Effector CD8-positive, alpha-beta T cell (primary cell): ENCODE data around the gene TUBA4A.
A peak's percentile ranks its signal among the peaks of the same experiment; 100 is the strongest.
"Not testable (repeated sequence)": the region's sequence is repeated elsewhere in the genome, so short reads cannot be mapped to it uniquely, and the experiment has no call there.

Source experiments
- DNase-seq: peaks from one replicate; lab custom pipeline; 2025; lab: John Stamatoyannopoulos, UW
- total RNA-seq, 4 experiments: gene quantifications; one replicate each; lab custom pipeline; 2026; lab: John Stamatoyannopoulos, UW

TUBA4A gene
- total RNA-seq, result 89.4 to 205 (median 133) reads per million in 4 experiments

DNA sequence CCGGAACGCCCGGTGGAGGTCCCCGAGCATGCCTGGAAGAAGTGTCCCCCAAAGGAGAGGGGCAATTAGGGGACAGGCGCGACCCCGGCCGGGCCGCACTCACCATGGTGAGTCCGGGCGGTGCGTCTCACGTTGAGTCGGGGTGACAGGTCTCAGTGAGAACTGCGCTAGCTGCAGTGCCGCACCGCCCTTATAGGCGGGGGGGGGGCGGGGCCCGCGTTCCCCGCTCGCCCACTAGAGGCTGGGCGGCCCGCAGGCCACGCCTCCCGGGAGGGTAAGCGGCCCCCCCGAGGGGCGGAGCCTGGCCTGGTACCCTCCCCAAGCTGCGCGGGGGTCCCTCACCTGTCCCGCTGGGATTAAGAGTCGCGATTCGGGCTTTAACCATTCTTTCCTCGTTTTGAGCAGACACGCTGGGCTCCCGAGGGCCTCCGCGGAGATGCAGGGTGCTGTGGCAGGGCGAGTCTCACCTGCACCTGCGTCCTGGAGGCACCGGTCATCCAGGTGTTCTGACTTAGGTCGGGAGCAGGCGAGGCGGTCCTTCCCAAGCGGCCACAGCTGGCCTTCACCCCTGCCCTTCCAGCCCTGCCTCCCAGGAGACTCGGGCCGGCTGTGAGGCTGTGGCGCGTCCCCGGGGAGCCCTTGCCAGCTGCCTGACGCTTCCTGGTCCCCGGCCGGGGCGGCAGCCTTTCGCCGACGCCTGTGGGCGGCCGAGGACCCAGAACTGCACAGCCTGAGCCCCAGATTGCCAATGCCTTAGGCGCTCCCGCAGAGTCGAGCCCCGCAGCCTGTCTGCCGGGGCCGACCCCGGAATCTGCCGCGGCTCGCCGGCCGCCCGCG lies at the start of gene TUBA4A:
TSS of gene TUBA4A (minus strand) at position 166 of the 837 bp plus-strand sequence. CDS start at position 106, 60 bp downstream.
- DNase-seq, result peak; percentile 93

DNA sequence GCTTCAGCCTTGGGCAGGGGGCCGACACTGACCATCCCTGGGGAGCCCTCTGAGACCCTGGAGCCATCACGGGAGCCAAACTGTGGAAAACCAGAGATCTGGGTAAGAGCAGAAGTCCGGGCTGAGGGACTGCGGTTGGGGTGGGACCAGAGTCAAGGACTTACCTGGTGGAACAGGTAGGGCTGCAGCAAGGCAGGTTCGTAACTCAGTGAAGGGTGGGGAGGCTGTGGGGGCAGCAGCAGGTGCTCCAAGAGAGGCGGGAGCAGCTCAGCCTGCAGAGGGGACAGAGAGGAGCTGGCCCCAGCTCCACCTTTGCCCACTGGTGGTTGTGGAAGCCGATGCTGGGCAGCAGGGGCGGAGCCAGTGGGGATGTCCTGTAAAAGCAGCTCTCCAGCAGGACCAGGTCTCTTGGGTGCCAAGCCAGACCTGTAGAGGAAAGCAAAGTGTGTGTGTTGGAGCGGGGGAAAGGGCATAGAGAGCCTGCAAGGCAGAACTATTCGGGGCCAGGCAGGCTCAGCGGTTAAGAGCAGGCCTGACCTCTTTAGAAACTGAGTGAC lies 48.8 kb upstream of the TUBA4A start:
- no peak for DNase-seq

DNA sequence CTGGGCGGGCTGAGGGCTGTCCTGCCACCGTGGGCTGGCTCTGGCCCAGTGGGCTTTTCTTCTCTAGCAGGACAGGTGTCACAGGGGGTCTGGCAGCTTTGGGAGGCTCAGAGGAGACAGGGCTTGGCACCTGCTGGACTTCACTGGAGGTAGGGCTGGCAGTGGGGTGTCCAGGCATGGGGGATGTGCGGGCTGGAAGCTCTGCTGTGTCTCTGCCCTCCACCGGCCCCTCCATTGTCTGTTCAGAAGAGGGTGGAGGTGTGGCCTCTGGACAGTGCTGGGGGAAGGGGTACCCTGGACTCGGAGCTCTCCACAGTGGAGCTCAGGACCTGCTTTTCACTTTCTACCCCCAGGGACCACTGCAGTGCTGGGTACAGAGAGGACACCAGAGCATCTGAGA lies 46.3 kb upstream of the TUBA4A start:
- no peak for DNase-seq

DNA sequence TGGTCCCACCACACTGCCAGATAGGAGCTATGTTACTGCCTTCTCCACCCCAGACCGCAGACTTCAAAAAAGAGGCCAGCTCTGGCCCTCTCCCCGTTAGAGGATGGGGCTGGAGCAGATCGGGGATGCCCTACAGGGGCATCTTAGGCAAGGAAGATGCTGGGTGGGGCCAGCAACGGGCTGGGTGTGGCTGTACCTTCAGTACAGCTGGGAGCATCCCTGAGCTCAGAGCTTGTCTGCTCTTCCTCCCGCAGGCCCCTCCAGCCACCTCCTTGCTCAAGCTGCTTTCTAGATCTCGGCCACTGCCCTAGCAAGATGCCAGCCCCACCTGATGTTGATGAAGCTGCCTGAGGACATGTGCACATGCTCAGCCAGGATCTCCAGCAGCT lies 45.6 kb upstream of the TUBA4A start:
- DNase-seq, result no peak

DNA sequence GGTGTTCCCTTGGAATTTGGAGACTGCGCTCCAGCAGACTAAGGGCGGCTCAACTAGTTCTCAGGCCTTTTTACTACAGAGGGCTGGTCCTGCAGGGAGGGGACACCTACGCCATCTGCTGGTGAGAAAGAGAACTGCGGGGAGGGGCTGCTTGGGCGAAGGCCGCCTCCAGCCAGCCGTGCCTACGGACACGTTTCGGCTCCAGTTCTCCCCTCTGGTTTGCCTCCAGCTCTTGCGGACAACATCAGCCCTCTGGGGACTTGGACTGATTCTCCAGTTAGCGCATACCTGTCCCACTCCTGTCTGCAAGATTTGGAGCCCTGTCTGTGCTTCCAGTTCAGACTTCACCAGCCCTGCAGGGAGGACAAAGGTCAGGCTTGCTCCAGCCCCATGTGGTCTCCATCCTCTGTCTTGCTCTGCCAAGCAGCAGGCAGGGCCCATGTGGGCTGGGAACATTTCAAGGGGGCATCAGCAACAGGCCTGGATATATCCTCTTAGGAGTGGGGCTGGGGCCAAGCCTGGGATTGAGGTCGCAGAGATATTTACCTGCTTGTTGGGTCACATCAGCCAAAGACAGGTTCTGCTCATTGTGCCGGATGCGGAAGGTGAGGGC lies 45.1 kb upstream of the TUBA4A start:
- DNase-seq, result peak; percentile 76

DNA sequence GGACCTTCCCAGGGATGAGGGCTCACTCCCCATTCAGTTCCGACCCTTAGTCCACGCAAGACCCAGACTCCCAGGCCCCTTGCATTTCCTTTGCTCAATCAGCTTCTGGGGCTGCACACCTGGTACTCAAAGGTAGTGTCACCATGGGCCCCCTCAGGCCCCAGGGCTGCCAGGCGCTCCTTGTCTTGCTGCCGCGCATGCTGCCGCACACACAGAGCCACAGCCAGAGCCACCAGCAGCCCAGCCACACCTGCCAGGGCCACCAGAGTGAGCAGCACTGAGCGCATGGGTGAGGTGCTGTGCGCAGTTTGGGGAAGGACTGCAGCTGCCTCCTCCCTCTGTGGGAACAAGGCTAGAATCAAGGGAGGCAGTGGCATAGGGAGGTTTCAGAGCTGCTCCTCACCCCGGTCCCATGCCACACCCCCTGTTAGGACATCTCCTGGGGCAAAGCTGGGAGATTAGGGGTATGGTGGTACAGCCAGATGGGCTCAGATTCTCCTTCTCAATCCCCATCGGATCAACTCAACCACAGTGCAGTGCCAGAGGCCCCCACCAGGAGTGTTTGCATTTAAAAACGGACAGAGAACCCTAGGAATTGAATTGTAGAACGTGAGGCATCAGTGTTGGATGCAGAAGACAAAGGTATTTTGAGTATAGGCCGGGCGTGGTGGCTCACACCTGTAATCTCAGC lies 44.2 kb upstream of the TUBA4A start:
- no peak for DNase-seq

DNA sequence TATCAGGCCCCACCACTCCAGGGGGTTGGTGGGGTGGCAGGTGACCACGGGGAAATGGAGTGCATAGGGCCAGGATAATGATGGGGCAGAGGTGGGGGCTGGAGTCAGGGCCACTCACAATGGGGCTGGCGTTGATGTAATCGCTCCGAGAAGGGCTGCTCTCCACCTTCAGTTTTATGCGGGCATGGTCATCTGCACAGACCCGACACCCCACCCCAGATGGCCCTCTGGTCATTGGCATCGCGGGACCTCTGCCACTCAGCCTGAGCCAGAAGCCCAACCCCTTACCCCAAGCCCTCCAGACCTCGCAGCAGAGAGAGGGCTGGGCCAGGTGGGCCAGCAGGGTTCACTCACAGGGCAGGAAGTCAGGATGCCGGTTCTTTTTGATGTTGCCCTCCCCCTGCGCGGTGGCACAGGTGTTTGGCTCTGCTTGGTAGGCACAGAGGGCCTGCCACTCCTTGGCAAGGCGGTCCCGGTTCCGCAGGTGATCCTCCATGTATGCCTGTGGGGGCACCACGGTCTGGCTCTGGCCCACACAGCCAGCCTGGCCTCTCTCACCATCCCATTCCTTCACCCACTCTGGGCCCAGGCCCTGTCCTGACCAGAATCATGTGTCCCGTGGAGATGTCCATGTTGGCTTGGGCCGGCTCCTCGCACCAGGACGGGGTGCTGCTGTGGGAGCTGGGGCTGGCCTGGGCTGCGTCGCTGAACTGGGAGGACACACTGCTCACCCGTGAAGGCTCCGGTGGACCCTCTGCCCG lies 43.1 kb upstream of the TUBA4A start:
- no peak for DNase-seq

DNA sequence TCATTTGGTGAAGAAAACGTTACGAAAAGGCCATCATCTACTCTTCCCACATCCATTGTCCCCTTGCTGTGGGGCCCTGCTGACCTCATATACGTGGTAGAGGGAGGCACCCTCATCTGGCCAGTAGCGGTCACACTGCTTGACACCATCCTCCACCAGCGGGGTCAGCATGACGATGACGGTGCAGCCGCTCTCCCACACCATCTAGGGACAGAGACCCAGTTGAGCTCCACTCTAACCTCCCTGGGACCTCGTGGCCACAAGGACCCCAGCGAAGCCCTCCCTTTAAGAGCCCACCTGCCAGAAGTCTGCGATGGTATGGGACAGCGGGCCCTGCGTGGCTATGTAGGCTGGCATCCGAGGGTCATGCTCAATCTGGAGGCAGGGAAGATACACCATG lies 42.4 kb upstream of the TUBA4A start:
- DNase-seq, result no peak

DNA sequence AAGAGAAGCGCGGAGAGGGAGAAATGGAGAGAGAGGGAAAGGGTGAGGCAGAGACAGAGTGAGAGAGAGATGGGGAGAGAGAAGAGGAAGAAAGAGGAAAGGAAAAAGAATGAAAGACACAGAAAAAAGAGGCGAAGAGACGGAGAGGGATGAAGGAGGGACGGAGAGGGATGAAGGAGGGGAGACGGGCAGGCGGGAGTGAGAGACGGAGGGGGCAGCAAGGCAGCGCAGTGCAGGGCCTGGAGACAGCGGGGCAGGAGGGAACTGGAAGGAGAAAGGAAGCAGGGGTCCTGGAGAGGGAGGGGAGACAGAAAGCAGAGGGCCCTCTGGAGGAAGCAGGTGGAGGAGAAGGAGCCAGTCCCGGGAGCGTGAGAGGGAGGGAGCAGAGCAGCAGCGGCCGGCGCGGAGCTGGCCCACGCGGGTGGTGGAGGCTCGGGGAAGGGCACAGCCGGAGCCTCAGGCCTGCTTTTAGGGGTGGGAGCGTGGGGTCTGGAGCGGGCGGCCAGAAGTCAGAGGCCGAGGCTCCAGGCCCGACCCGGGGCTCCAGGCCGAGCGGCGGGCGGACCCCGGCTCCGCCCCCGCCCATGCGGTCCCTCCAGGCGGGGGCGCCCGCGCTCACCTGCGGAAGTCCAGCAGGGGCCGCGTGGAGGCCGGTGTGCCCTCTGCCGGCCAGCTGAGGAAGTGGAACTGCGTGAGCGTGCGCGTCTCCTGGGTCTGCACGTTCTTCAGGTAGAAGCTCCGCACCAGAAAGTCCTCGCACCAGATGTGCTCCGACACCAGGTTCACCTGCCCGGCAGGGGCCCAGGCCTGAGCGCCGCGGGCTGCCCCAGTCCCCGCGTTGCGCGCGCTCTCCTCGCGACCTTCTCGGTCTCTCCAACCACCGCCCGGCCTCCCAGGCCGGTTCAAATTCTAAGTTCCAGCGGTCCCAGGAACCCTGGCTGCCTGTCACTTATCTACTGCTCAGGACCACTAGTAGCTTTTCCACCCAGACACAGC lies 40.9 kb upstream of the TUBA4A start:
- peak; percentile 77 for DNase-seq

DNA sequence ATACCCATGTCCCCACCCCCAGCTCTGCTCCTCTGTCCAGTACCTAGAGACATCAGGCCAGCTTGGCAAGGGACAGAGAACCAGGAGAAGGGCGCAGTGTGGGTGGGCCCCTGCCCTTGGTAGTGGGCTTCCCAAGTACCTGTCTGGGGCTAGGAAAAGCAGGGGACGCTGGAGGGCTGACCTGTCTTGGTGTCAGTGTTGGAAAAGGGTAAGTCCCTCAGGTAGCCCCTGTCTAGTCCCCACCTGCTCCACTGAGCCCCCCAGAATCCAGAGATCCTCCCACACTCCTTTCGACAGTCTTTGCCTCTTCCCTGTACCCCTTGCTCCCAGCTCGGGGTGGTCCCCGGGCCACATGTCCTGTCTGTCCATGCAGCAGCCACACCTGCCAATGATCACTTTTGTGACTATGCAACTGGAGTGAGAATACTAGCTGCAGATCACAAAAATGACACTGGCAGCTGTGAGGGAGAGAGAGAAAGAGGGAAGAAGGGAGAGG lies 40.1 kb upstream of the TUBA4A start:
- DNase-seq, result no peak

DNA sequence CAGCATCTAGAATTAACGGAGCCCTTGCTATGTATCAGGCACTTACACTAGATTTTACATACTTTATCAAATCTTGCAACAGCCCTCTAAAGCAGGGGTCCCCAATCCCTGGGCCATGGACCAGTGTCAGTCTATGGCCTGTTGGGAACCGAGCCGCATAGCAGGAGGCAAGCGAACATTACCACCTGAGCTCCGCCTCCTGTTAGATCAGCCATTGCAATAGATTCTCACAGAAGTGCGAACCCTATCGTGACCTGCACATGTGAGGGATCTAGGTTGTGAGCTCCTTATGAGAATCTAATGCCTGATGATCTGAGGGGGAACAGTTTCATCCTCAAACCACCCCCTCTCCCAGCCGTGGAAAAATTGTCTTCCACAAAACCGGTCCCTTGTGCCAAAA lies 38.9 kb upstream of the TUBA4A start:
- no peak for DNase-seq

DNA sequence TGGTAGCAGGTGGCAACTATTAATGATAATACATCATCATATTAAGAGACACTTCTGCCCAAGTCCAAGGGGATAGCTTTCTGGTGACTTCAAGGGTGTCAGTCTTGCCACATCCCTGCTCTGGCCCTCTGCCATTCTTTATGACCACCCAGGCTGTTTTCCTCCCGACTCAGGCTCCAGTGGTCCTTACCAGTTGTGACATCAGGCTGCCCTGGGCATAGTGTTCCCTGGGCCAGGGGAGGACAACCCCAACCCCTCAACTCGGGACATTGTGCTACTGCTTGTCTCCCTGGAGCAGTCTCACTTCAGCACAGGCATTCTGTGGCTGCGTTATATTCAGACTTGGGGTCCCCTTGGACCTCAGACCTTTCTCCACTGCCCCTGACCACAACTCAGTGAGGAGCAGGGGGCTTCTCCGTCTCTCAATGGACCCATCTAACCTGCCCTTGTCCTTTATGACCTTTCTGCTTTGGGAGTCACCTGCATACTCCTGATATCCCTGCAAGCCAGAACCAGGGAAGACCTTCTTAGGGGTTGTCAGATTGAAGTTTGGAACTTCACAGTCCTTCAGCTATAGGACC lies 38.3 kb upstream of the TUBA4A start:
- DNase-seq, result no peak

DNA sequence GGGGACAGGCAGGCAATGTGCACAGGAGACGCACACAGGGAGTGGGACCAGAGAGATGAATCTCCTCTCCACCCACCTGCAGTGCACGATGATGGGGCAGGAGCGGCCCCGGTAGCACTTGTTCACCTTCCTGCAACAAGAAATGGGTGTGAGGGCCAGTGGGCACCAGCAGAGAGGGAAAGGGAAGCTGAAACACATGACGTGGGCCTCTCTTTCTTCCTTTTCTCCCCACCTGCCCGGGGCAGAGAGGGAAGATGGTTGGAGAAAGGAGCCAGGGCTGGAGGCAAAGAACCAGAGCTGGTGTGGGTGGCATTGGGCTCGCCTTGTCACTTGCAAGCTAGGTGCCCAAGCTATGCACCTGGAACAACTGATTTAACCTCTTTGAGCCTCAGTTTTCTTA lies 37.7 kb upstream of the TUBA4A start:
- no peak for DNase-seq

DNA sequence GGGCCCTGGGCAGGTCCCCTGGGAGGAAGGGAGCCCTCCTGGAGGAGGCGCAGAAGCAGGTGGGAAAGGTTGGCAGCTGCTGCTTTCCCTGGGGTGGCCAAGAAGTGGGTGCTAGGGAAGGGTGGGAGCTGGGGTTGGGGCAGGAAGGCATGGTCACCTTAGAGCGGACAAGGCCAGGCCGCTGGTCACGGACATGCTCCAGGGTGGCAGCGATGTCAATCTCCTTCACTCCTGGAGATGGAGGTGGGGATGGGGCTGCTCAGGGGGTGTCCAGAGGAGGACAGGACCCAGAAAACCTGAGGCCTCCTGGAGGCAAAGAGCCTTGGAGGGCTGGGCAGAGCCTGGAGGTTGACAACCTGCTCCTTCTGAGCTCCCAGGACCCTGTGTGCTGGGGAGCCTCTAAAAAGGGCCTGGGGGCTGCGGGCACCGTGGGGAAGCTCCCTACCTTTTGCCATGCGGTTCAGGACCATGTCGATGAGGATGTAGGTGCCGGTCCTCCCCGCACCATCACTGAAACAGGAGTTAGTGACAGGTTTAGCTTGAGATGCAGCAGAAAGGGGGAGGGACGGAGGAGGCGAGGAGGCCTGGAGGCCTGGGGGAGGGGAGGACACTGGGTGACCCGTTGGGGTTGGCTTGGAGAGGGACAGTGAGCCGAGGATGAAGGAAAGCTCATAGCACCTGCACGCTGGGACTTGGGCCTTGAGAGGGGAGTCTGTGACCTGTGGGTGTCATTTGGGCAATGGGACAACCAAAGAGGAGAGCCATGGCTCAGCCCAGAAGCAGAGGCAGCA lies 36.9 kb upstream of the TUBA4A start:
- no peak for DNase-seq

DNA sequence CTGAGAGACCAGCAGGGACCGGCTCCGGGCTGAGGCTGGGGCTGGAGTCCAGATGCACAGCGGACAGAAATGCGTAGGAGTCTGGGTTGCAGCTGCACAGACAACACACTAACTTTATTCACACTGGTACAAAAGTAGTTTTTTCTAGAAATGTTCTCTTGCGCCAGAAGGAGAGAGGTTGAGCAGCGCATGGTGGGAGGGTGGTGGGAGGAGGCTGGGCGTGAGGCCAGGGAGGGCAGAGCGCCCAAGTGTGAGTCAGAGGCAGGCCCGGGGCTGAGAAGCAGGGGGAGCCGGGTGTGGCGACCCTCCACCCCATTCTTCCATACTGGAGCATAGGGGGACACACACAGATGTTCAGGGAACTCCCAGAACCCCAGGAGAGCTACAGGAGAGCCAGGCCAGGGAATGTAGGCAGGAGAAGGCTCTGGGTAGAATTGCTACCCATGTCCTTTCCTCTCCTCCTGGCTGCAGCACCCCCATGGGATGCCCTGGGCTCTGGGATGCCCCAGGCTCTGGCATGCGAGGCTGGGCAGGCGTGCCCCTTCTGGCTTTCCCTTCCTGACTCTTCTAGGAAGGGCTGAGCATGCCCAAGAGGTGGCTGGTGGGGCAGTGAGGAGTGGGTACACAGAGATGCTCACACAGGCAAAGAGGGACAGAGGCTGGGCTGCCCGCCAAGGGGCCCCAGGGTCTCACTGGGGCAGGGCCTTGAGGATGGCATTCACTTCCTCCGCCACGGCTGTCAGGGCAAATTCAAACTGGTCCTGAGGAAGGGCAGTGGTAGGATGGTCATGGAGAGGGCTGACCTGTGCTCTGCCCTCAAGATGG lies 36.0 kb upstream of the TUBA4A start:
- no peak for DNase-seq

DNA sequence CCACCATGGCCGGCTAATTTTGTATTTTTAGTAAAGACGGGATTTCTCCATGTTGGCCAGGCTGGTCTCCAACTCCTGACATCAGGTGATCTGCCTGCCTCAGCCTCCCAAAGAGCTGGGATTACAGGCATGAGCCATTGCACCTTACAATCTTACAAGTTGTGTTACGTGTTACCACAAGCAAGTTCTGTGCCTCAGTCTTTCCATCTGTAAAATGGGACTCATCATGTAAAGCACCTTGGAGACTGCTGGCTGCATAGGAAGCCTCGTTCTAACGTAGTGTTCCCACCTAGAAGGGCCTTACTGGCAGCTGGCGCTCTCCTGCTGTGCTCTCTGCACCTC lies 35.4 kb upstream of the TUBA4A start:
- DNase-seq, result no peak

DNA sequence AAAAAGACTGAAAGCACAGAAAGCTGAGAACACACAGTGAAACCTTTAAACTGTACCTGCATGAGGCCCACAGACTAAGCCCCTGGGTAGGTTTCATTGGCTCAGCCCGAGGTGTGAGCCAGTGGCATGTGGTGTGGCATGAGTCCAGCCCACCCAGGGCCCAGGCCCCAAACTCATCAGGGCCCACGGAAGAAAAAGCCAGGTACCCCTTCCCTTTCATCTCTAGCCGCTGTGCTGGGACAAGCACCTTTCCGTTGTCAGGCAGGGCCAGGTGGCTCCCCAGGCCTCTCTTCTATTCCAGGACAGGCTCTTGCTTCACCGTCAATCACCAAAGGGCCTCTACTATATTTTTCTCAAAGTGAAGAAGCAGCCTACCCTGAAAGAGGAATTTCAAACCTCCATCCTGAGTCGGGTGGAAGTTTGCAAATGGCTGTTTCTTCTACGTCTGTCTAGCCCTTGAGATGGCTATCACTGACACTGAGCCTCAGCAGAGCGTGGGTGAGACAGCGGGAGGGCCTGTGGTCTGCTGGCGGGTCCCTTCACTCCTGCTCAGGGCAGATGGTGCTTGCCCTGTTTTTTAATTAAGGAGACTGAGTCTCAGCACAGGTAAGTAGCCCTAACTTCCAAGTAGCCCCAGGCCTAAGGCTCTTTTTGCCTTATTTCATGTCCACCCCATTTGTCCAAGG lies 34.0 kb upstream of the TUBA4A start:
- DNase-seq, result no peak

DNA sequence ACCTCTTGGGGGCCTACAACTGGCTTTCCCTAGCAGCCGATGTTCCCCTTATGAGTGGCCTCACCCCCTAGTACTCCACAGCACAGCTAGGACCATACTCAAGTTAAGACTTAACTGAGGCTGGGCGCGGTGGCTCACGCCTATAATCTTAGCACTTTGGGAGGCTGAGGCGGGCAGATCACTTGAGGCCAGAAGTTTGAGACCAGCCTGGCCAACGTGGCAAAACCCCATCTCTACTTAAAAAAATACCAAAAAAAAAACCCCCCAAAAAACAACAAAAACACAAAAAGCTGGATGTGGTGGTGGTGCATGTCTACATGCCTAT lies 33.4 kb upstream of the TUBA4A start:
- DNase-seq, result not testable (repeated sequence)
